ENCODE data around the gene ALDH1B1.

ALDH1B1 gene

GRCh38 chr9:38346811-38347210, 45.7 kb upstream of the ALDH1B1 start:
- H3K4me3 ChIP-seq (ENCODE audit: low read depth, low read length), result no peak overlapping the region
- TF ChIP-seq MYC (IDR thresholded peaks at IDR 0.05; ENCODE audit: low read depth, low read length), result no peak
- TF ChIP-seq POLR2A (IDR thresholded peaks at IDR 0.05; ENCODE audit: extremely low read depth, insufficient read length), result no peak
- TF ChIP-seq, protein P1, sequence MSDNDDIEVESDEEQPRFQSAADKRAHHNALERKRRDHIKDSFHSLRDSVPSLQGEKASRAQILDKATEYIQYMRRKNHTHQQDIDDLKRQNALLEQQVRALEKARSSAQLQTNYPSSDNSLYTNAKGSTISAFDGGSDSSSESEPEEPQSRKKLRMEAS (IDR thresholded peaks at IDR 0.05; ENCODE audit: low read depth, low read length), result no peak
- TF ChIP-seq CTCF (IDR thresholded peaks at IDR 0.05; ENCODE audit: low read depth, low read length), result no peak

GRCh38 chr9:38347271-38347671, 45.2 kb upstream of the ALDH1B1 start:
- no peak for TF ChIP-seq MYC (IDR thresholded peaks at IDR 0.05; ENCODE audit: low read depth, low read length)
- no peak for TF ChIP-seq POLR2A (IDR thresholded peaks at IDR 0.05; ENCODE audit: extremely low read depth, insufficient read length)
- no peak for TF ChIP-seq CTCF (IDR thresholded peaks at IDR 0.05; ENCODE audit: low read depth, low read length)
- TF ChIP-seq, protein P1 (IDR thresholded peaks at IDR 0.05; ENCODE audit: low read depth, low read length), result no peak
- H3K4me3 ChIP-seq (ENCODE audit: low read depth, low read length), result no peak overlapping the region
- no peak for DNase-seq (ENCODE audit: low read depth)

More at GRCh38 chr9:38346811-38347210, 45.7 kb upstream of the ALDH1B1 start:
- no peak for DNase-seq (ENCODE audit: low read depth)

DNA sequence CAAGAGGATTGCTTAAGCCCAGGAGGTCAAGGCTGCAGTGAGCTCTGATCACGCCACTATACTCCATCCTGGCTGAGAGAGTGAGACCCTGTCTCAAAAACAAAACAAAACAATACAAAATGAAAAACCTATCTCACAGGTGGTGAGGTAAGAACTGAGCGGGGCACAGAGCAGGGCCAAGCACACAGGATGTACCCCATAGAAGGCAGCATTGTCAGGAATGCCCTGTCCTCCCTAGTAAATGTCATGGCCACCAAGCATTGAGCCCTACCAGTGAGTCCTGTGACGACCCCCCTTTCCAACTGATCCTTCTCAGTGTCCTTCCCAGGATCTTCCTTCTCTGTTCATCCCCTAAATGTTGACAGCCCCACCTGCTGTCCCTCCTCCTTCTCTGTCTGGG, 44.6 kb upstream of the ALDH1B1 start:
- no peak overlapping the region for H3K4me3 ChIP-seq (ENCODE audit: low read depth, low read length)
- no peak for DNase-seq (ENCODE audit: low read depth)
- TF ChIP-seq MYC (IDR thresholded peaks at IDR 0.05; ENCODE audit: low read depth, low read length) (no peak), CTCF (IDR thresholded peaks at IDR 0.05; ENCODE audit: low read depth, low read length) (no peak), POLR2A (IDR thresholded peaks at IDR 0.05; ENCODE audit: extremely low read depth, insufficient read length) (no peak)
- TF ChIP-seq, protein P1 (IDR thresholded peaks at IDR 0.05; ENCODE audit: low read depth, low read length), result no peak

- no peak overlapping the region for H3K4me3 ChIP-seq (ENCODE audit: low read depth, low read length)
- no peak for TF ChIP-seq CTCF (IDR thresholded peaks at IDR 0.05; ENCODE audit: low read depth, low read length)
- TF ChIP-seq POLR2A (IDR thresholded peaks at IDR 0.05; ENCODE audit: extremely low read depth, insufficient read length), result no peak
- no peak for TF ChIP-seq MYC (IDR thresholded peaks at IDR 0.05; ENCODE audit: low read depth, low read length)
- TF ChIP-seq, protein P1 (IDR thresholded peaks at IDR 0.05; ENCODE audit: low read depth, low read length), result no peak
- DNase-seq (ENCODE audit: low read depth), result no peak
Observed at GRCh38 chr9:38350529-38350928, 42.0 kb upstream of the ALDH1B1 start.

DNA sequence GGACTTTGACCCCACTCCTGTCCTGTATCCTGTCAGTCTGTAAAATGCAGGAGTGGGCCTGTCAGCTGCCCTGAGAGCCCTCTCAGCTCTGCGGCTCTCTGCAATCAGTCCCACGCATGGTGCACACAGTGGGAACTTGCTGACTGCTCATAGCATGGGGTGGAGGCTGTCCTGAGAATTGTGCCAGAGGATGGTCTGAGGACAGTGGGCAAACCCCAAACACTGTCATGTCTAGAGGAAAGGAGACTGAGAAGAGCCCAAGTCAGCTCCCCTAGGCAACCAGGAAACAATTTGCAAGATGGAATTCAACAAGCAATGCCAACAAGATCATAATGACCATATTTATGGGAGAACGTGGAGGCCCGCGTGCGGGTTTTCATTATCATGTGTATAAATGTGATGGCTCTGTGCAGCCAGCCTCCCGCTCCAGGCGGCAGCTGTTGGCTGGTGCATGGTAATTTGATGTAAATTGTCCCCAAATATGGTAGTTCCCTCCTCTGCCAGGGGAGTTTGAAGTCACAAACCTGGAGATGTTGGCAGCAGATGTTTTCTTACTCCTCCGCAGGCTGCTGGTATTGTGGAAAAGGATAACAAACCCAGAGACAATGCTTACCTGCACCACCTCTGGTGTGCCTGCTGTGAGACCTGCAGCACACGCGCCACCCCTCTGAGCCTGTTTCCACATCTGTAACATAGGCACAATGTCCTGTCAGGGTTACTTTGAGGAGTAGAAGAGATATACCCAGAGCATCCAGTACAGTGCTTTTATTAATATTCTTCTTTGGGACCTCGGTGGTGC, 39.8 kb upstream of the ALDH1B1 start:
- H3K4me3 ChIP-seq (ENCODE audit: low read depth, low read length), result no peak overlapping the region
- TF ChIP-seq, protein P1 (IDR thresholded peaks at IDR 0.05; ENCODE audit: low read depth, low read length), result no peak
- TF ChIP-seq CTCF (IDR thresholded peaks at IDR 0.05; ENCODE audit: low read depth, low read length), result no peak
- TF ChIP-seq MYC (IDR thresholded peaks at IDR 0.05; ENCODE audit: low read depth, low read length), result no peak
- TF ChIP-seq POLR2A (IDR thresholded peaks at IDR 0.05; ENCODE audit: extremely low read depth, insufficient read length), result no peak
- no peak for DNase-seq (ENCODE audit: low read depth)
